ENCODE data around the gene IGFLR1.
A peak's percentile ranks its signal among the peaks of the same experiment; 100 is the strongest.

The IGFLR1 gene

DNA sequence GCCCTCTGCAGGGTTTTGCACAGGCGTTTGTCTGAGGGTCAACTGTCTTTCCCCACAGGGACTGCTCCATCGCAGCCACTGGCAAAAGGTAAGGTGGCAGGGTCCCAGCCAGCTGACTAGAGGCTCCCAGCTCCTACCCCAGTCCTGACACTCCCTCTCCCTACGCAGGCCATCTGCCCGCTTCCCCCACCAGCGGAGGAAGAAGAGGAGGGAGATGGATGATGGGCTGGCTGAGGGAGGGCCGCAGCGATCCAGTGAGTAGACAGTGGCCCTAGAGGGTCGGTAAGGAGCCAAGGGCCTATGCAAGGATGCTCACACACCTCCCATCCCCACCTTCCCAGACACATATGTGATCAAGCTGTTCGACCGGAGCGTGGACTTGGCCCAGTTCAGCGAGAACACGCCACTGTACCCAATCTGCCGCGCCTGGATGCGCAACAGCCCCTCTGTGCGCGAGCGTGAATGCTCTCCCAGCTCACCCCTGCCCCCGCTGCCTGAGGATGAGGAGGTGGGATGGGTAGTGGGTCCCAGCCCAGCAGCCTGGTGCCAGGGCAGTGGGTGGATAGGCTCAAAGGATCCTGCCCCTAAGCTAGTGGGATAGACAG lies 10.6 kb upstream of the IGFLR1 start:
- Histone ChIP-seq H3K4me3 (no peak overlapping the region), H3K27ac (peak overlapping the region in 1 of 2 donors; percentile 100)
- TF ChIP-seq, protein P1, sequence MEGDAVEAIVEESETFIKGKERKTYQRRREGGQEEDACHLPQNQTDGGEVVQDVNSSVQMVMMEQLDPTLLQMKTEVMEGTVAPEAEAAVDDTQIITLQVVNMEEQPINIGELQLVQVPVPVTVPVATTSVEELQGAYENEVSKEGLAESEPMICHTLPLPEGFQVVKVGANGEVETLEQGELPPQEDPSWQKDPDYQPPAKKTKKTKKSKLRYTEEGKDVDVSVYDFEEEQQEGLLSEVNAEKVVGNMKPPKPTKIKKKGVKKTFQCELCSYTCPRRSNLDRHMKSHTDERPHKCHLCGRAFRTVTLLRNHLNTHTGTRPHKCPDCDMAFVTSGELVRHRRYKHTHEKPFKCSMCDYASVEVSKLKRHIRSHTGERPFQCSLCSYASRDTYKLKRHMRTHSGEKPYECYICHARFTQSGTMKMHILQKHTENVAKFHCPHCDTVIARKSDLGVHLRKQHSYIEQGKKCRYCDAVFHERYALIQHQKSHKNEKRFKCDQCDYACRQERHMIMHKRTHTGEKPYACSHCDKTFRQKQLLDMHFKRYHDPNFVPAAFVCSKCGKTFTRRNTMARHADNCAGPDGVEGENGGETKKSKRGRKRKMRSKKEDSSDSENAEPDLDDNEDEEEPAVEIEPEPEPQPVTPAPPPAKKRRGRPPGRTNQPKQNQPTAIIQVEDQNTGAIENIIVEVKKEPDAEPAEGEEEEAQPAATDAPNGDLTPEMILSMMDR (IDR thresholded peaks at IDR 0.05), result no peak
- DNase-seq (ENCODE audit: low spot score), result no peak

DNA sequence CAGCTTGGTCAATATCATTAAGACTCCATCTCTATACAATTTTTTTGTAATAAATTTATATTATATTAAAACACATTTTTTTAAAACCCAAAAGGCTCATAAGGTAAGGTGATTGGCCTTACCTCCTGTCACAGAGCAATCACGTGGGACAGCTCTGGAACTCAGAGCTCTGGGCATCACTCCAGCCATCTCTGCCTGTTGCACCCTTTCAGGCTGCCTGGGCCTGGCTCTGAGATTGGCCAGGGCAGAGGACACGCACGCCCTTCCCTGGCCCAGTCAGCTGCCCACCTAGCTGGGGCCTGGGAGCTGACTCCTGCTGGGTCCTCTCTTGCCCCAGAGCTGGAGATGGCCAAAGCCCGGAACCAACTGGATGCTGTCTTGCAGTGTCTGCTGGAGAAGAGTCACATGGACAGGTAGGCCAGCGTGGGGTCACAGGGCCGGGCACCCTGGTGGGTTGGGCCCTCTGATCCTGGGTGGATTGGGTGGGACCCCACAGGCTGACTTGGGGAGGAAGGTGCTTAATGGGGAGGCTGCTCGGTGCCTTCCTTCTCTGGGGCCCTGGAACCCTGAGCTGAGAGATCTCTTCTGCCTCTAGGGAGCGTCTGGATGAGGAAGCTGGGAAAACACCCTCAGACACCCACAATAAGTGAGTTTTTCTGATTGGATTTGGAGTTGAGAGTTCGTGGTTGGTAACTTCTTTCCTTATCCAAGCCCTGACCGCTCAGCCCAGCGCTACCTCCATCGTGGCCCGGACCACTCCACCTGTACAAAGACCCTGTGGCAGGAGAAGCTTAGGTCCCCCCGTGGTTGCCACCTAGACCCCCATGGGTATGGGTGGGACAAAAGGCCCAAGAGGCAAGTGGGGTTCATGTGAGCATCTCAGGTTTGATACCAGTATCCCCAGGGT lies 9.8 kb upstream of the IGFLR1 start:
- no peak for DNase-seq (ENCODE audit: low spot score)
- H3K4me3 ChIP-seq, result no peak overlapping the region
- H3K27ac ChIP-seq, result peak overlapping the region in 1 of 2 donors; percentile 9
- TF ChIP-seq, protein P1 (IDR thresholded peaks at IDR 0.05), result no peak

DNA sequence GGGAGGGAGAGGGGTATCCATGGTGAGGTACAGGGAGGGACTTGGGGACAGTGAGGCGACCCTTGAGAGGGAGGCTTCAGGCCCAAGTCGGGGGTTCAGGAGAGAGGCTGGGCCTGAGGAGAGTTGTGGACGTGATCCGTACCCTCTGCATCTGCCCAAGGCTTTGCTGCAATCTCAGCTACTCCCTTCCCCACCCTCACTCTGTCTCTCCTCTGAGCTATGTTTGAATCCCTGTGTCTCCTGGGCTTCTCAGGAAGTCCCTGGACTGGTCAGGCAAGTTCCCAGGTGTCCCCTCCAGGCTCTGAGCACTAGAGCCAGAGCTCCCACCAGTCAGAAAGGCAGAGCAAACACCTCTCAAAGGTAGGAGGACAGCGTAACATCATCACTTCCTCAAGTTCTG lies 7.9 kb upstream of the IGFLR1 start:
- DNase-seq (ENCODE audit: low spot score), result no peak
- TF ChIP-seq, protein P1 (IDR thresholded peaks at IDR 0.05), result no peak
- H3K27ac ChIP-seq, result peak overlapping the region in 1 of 2 donors; percentile 31
- no peak overlapping the region for H3K4me3 ChIP-seq

DNA sequence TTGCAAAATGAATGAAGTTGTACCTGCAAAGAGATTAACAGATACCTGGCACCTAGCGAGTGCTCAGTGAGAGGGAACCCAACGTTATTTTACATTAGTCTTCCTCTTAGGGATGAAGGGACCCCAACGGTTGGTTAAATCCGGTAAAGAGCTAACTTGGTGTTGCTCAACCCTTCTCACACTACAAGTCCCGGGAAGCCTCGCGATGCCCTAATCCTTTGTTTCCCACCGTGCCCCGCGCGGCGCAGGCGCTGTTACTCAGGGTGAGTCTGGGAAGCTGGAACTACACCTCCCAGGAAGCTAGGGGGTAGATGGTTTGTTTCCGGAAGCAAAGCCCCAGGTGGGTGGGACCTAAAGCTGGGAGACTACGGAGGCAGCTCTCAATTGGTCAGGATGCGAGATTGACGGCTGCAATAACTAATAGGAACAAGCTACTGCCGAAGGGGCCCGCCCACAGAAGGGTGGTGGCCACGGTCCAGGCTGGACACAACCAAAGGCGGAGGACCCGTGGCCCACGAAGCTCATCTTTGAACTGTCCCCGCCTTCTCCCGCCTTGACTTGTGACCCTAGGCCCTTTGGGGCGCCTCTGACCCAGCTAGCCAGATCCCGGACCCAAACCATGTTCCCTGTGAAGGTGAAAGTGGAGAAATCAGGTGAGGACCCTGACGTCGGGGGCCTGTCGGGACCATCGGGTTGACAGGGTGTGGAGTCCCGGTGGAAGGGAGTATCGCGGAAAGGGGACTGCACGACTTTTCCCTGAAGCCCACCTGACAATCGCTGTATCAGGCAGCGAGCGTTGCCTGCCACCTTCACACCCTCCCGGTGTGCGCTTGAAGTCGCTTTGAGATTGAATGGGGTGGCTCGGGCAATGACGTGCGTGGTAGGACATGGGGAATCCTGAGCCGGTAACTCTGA lies 6.1 kb upstream of the IGFLR1 start, which contains the start of gene LIN37:
TSS of gene LIN37 (plus strand) at position 471 of the 915 bp plus-strand sequence. CDS start at position 620, 149 bp downstream.
- DNase-seq (ENCODE audit: low spot score), result peak; percentile 100
- peak within 1 kb of the TSS; percentile 90 for H3K4me3 ChIP-seq
- TF ChIP-seq, protein P1 (IDR thresholded peaks at IDR 0.05), result no peak

DNA sequence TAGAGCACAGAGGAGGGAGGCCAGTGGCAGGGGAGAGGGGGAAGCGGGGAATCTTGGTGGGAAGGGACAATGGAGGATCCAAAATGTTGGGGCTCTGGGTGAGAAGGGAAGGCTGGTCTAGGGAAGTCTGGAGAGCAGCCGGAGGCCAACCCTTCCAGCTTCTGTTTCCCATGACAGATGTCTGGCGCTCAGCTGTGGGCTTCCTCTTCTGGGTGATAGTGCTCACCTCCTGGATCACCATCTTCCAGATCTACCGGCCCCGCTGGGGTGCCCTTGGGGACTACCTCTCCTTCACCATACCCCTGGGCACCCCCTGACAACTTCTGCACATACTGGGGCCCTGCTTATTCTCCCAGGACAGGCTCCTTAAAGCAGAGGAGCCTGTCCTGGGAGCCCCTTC lies 4.3 kb upstream of the IGFLR1 start:
- TF ChIP-seq, protein P1 (IDR thresholded peaks at IDR 0.05), result no peak
- H3K27ac ChIP-seq, result peak overlapping the region in 1 of 2 donors; percentile 5
- no peak for DNase-seq (ENCODE audit: low spot score)
- peak overlapping the region; percentile 87 for H3K4me3 ChIP-seq

More for the DNA sequence above, 6.1 kb upstream of the IGFLR1 start, which contains the start of gene LIN37:
- peak within 1 kb of the TSS; percentile 82 to 88 for H3K27ac ChIP-seq

DNA sequence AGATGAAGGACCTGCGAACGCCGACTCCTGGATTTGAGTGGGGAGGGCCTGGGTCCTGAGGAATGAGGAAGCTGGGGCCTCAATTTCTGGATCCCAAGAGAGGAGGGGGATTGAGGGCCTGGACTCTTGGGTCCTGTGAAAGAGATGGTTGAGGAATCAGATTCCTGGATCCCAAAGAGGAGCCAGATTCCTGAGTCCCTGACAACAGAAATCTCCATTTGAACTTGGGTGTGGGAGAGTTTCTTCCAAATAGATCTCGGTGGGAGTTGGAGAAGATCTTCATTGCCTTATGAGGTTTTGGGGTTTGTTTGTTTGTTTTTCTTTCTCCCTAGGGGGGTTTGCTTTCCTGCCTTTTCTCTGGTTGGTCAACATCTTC lies 3.8 kb upstream of the IGFLR1 start:
- H3K27ac ChIP-seq, result peak overlapping the region; percentile 84 to 100
- DNase-seq (ENCODE audit: low spot score), result no peak

More for the DNA sequence above, 3.8 kb upstream of the IGFLR1 start:
- peak overlapping the region; percentile 87 for H3K4me3 ChIP-seq
- TF ChIP-seq, protein P1 (IDR thresholded peaks at IDR 0.05), result no peak
